Neutrophil (primary cell): ENCODE data around the gene LSM10.
A peak's percentile ranks its signal among the peaks of the same experiment; 100 is the strongest.

Source experiments
- H3K27ac ChIP-seq: fragments of 200-600 bp; sonication (generic); 2 replicates; pipeline ENCODE4 v1.5.1; 2016; ENCODE audit warnings: mild to moderate bottlenecking, moderate library complexity
- H3K27me3 ChIP-seq: fragments of 200-600 bp; sonication (generic); 2 replicates; pipeline ENCODE4 v1.6.0; 2016; ENCODE audit warnings: mild to moderate bottlenecking
- H3K36me3 ChIP-seq: fragments of 200-600 bp; sonication (generic); 2 replicates; pipeline ENCODE4 v1.5.1; 2017
- H3K4me1 ChIP-seq, 2 experiments: fragments of 200-600 bp in 1 of 2; sonication (generic) in 1 of 2; 1 replicate in 1 of 2; 2 replicates in 1 of 2; pipeline versions ENCODE4 v1.5.1 to v1.6.1; 2013 to 2016; ENCODE audit warnings: low read depth in 1 of 2, low read length in 1 of 2, mild to moderate bottlenecking in 1 of 2, moderate library complexity in 1 of 2; ENCODE audit not compliant: control insufficient read depth in 1 of 2, insufficient read depth in 1 of 2
- H3K4me3 ChIP-seq, 2 experiments: fragments of 200-600 bp in 1 of 2; sonication (generic) in 1 of 2; 1 replicate in 1 of 2; 2 replicates in 1 of 2; pipeline ENCODE4 v1.5.1; 2013 to 2016; ENCODE audit warnings: low read depth in 1 of 2, low read length in 1 of 2, mild to moderate bottlenecking in 1 of 2, moderate library complexity in 1 of 2
- H3K9me3 ChIP-seq: fragments of 200-600 bp; sonication (generic); 2 replicates; pipeline ENCODE4 v1.5.1; 2016
- CTCF ChIP-seq: fragments of 200-600 bp; sonication (generic); IDR thresholded peaks from 2 replicates; pipeline ENCODE4 v1.5.1; 2016; ENCODE audit warnings: antibody characterized with exemption

The LSM10 gene

GRCh38 chr1:36419140-36419539 lies 21.4 kb upstream of the LSM10 start:
- TF ChIP-seq CTCF, result no peak
- H3K4me1 ChIP-seq, result peaks cover 45 to 49% of the 10 kb centered on the region in 2 experiments
- no peaks in the 10 kb centered on the region for H3K27me3 ChIP-seq
- H3K9me3 ChIP-seq, result no peaks in the 10 kb centered on the region
- H3K27ac ChIP-seq, result peak overlapping the region; percentile 86
- H3K4me3 ChIP-seq, result no peak overlapping the region
- no peaks in the 10 kb centered on the region for H3K36me3 ChIP-seq

GRCh38 chr1:36417931-36418330 lies 20.2 kb upstream of the LSM10 start:
- Histone ChIP-seq H3K4me3 (no peak overlapping the region), H3K9me3 (no peaks in the 10 kb centered on the region), H3K27me3 (no peaks in the 10 kb centered on the region), H3K27ac (peak overlapping the region; percentile 34), H3K36me3 (no peaks in the 10 kb centered on the region), H3K4me1 (peaks cover 45 to 49% of the 10 kb centered on the region in 2 experiments)
- no peak for TF ChIP-seq CTCF

- peaks cover 34 to 37% of the 10 kb centered on the region in 2 experiments for H3K4me1 ChIP-seq
- H3K27ac ChIP-seq, result no peak overlapping the region
- H3K4me3 ChIP-seq, result no peak overlapping the region
- no peaks in the 10 kb centered on the region for H3K36me3 ChIP-seq
- no peak for TF ChIP-seq CTCF
- H3K27me3 ChIP-seq, result no peaks in the 10 kb centered on the region
- no peaks in the 10 kb centered on the region for H3K9me3 ChIP-seq
These were observed 18.1 kb upstream of the LSM10 start for GRCh38 chr1:36415661-36416326.

- TF ChIP-seq CTCF, result no peak
- H3K4me3 ChIP-seq, result no peak overlapping the region
- H3K4me1 ChIP-seq, result peaks cover 20 to 23% of the 10 kb centered on the region in 2 experiments
- no peaks in the 10 kb centered on the region for H3K9me3 ChIP-seq
- no peak overlapping the region for H3K27ac ChIP-seq
- H3K27me3 ChIP-seq, result no peaks in the 10 kb centered on the region
- no peaks in the 10 kb centered on the region for H3K36me3 ChIP-seq
These were observed 16.7 kb upstream of the LSM10 start for GRCh38 chr1:36414384-36414783.

- TF ChIP-seq CTCF, result no peak
- no peaks in the 10 kb centered on the region for H3K9me3 ChIP-seq
- no peaks in the 10 kb centered on the region for H3K27me3 ChIP-seq
- H3K36me3 ChIP-seq, result no peaks in the 10 kb centered on the region
- no peak overlapping the region for H3K27ac ChIP-seq
- peaks cover 0 to 4% of the 10 kb centered on the region in 2 experiments for H3K4me1 ChIP-seq
- no peak overlapping the region for H3K4me3 ChIP-seq
These were observed 14.3 kb upstream of the LSM10 start for GRCh38 chr1:36411674-36412648.
